GM20000 (cell line): ENCODE measurements around the gene VSIG8.
"Not testable (repeated sequence)": the region's sequence is repeated elsewhere in the genome, so short reads cannot be mapped to it uniquely, and the experiment has no call there.

ENCODE experiments used
- DNase-seq: peaks from one replicate; pipeline ENCODE4 v3.0.0; 2012; ENCODE audit warnings: low spot score
- TF ChIP-seq, protein P1 (sequence below): IDR thresholded peaks from 2 replicates; pipeline ENCODE4 v1.5.1; 2012; ENCODE audit warnings: mild to moderate bottlenecking, control low read depth; ENCODE audit errors: extremely low read depth, missing control alignments

The VSIG8 gene, protein sequence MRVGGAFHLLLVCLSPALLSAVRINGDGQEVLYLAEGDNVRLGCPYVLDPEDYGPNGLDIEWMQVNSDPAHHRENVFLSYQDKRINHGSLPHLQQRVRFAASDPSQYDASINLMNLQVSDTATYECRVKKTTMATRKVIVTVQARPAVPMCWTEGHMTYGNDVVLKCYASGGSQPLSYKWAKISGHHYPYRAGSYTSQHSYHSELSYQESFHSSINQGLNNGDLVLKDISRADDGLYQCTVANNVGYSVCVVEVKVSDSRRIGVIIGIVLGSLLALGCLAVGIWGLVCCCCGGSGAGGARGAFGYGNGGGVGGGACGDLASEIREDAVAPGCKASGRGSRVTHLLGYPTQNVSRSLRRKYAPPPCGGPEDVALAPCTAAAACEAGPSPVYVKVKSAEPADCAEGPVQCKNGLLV

DNA sequence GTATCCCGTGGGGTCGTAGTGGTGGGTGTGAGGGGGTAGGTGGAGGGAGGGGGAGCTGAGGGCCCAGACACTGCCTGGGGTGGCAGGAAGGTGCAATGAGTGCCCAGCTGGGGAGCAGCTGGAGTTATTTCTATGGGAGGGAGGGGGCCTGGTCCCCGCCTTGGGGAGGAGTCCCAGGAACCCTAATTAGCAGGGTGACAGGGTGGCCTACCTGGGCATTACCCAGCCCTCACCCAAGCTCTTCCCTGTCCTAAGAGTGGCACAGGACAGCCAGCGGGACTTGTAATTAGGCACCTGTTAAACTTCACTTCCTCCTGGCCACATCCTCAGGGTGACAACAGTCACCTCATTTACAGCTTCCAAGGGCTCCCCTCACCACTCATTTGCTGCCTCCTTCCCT, at the start of gene VSIG8:
Gene VSIG8, minus strand, starts transcription at position 101 of the 400 bp plus-strand sequence. CDS start 136 bp downstream, outside the sequence.
- TF ChIP-seq, protein P1, sequence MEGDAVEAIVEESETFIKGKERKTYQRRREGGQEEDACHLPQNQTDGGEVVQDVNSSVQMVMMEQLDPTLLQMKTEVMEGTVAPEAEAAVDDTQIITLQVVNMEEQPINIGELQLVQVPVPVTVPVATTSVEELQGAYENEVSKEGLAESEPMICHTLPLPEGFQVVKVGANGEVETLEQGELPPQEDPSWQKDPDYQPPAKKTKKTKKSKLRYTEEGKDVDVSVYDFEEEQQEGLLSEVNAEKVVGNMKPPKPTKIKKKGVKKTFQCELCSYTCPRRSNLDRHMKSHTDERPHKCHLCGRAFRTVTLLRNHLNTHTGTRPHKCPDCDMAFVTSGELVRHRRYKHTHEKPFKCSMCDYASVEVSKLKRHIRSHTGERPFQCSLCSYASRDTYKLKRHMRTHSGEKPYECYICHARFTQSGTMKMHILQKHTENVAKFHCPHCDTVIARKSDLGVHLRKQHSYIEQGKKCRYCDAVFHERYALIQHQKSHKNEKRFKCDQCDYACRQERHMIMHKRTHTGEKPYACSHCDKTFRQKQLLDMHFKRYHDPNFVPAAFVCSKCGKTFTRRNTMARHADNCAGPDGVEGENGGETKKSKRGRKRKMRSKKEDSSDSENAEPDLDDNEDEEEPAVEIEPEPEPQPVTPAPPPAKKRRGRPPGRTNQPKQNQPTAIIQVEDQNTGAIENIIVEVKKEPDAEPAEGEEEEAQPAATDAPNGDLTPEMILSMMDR, result no peak
- DNase-seq, result no peak

GRCh38 chr1:159911326-159912070, 49.0 kb upstream of the VSIG8 start:
- TF ChIP-seq, protein P1, result no peak
- no peak for DNase-seq

- TF ChIP-seq, protein P1, result no peak
- DNase-seq, result no peak
Observed at GRCh38 chr1:159908031-159908940, 45.8 kb upstream of the VSIG8 start.

- TF ChIP-seq, protein P1, result no peak
- DNase-seq, result no peak
Observed at GRCh38 chr1:159906960-159907359, 44.5 kb upstream of the VSIG8 start.

- DNase-seq, result not testable (repeated sequence)
Observed at GRCh38 chr1:159904036-159904435, 41.6 kb upstream of the VSIG8 start.

DNA sequence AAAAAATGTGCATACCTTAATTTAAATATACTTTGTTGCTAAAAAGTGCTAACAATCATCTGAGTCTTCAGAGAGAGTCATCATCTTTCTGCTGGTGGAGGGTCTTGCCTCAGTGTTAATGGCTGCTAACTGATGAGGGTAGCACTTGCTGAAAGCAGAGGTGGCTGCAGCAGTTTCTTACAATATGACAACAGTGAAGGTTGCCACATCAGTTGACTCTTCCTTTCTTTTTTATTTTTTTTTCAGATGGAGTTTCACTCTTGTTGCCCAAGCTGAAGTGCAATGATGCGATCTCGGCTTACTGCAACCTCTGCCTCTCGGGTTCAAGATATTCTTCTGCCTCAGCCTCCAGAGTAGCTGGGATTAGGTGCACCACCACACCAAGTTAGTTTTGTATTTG, 40.1 kb upstream of the VSIG8 start:
- TF ChIP-seq, protein P1, result no peak
- DNase-seq, result no peak

GRCh38 chr1:159900755-159901360, 38.4 kb upstream of the VSIG8 start:
- DNase-seq, result no peak
- TF ChIP-seq, protein P1, result no peak
